ENCODE measurements around the gene NFASC.

The NFASC gene

DNA sequence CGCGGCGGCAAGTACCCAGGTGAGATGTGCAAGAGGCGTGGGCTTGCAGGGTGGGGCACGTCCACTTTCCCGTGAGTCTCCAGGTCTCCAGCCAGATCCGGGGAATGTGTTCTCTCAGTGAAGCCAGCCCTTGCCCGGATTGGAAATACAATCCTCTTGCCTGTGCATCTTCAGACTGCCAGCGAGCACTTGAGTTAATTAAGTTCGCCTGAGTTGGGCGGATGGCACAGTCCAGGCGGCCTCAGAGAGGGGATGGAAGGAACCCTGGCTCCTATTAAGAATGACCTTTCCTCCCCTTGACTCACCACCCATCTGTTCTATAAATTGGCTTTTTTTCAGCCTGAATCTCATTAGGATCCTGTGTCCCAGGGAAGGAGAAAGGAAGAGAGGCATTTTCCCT lies 139.0 kb downstream of the NFASC start:
- DNase-seq (ENCODE audit: low read depth in 2 of 2): no peak

DNA sequence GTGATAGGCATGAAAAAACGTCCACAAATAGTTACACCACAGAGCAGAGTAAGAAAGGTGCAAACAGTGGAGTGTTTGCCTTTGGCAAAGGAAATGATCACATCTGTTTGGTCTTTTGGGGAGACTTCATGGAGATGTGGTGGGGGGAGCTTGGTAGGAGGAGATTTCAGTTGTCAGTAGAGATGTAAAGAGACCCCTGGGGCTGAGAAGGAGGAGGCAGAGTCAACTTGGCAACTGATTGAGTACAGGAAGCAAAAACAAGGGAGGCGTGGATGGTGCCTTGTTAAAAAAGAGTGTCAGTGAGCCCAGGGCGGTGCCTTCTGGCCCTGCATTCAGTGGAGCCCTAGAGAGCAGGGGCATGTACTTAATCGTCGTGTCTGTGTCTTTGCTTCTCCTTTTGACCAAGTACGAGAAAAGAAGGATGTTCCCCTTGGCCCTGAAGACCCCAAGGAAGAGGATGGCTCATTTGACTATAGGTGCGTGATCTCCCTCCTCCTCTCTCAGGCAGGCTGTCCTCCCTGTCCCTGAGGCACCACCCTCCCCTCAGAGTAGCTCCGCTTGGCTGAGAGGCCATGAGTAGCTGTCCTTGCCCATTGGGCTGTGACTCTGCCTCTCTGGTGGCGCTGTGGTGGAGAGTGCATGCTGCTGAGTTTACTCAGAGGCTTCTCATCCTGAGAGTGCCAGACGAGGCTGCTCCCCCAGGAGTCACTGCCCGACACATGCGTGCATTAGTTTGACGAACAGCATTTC lies 141.9 kb downstream of the NFASC start:
- DNase-seq (ENCODE audit: low read depth in 2 of 2): no peak

DNA sequence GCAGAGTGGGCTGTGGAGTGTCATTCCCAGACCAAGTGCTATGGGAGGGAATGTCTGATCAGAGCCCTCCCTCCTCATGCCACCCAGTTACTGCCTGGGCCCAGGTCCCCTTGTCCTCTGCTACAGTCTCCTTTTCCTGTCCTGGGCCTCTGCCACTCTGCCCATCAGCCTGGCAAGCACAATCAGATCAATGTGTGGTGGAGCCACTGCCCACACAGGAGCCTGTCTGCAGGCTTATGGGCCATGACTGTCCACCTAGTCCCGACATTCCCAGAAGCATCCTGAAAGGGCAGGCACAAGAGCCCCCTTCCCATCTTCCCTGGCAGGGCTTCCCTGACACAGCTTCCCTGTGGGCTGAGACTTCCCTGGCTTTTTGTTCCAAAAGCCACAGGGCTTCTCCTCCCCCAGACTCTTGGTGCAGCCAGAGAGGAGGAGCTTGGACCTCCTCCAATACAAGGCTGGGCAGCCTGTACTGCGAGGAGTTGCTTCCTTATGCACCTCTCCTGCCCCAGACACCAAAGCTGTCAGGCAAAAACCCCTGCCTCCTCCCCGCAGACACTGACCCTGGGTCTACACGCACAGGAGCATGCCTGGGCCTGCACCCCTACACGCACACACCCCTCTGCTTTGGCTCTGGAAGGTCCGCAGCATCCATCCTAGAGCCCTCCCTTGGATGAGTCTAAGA lies 143.2 kb downstream of the NFASC start:
- no peak for DNase-seq (ENCODE audit: low read depth in 2 of 2)

DNA sequence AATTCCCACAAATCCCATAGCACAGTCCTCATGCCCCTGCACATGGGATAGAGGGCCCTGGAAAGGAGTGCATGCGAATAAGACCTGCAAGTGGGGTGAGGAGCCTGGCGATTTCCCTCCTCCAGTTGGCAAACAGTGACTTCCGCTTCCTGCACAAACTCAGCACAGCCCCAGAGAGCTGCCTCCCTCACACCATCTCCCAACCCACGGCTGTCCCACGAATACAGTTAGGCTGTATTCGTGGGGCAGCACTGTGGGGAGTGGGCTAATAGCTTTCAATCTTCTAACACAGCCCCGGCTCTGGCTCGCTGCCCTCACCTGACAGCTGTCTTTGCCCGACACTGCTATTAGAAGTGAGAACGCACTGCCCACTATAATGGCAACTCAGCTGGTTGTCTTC lies 144.1 kb downstream of the NFASC start:
- DNase-seq (ENCODE audit: low read depth in 2 of 2): no peak

DNA sequence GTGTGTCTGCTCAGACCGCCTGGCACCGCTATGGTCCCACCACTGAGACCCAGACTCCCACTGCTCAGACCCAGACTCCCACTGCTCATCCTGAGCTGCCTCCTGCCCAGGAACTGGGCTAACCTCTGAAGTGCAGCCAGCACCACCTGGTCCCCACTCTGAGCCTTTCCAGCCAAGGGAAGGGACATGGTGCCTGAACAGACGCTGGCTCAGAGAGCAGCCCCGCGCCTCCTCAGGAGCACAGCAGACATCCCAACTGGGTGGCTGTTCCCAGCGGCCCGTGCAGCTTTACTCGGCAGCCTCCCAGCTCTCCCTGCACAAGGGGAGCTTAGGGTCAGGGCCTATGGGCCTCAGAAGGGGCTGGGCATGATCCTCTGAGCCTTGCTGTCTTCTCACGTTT lies 144.6 kb downstream of the NFASC start:
- DNase-seq (ENCODE audit: low read depth in 2 of 2): no peak

DNA sequence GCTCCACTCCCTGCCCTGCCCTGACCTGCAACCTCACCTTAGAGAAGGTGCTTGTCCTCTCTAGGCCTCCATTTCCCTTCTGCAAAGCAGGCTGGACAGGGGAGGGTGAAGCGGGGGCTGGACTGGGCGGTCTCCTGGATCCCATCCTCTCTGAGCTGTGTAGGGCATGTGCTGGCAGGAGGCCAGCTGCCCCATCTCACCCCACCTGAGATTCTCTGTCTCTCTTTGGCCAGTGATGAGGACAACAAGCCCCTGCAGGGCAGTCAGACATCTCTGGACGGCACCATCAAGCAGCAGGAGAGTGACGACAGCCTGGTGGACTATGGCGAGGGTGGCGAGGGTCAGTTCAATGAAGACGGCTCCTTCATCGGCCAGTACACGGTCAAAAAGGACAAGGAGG lies 145.4 kb downstream of the NFASC start:
- DNase-seq (ENCODE audit: low read depth in 2 of 2): no peak

DNA sequence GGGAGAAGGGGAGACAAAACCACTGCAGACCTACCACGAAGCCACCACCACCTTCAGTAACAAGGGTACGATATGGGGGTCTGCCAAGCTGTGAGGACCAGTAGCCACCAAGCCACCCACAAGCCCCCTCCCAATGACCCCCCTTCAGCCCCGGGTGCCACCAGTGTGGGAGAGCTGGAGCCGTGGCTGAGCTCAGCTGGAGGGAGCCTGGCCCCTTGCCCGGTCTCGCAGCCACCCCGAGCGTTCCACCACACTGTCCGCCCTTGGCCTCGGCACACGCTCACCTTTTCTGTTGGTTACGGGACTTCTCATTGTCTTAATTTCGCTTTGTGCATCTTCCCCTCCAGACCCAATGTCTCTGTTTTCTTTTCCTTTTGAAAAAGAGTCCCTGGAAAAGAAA lies 145.9 kb downstream of the NFASC start:
- no peak for DNase-seq (ENCODE audit: low read depth in 2 of 2)

DNA sequence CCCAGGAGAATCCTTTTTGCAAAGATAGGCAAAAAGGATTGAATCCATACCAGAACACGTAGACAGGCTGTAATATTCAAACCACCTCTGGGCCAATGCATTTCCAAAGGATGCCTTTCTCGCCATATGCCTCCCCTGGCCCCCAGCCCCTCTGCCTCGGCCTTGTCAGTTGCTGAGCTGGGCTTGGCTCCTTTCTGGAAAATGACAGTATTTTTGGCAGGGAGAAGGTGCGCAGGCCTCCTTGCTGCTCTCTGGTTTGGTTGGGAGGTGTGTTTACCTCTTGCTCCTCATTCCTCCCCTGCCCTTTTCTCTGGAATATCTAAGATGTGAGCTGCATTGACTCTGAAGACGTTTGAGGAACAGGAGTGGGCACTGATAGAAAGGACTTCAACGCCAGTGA lies 146.3 kb downstream of the NFASC start:
- DNase-seq (ENCODE audit: low read depth in 2 of 2): no peak

DNA sequence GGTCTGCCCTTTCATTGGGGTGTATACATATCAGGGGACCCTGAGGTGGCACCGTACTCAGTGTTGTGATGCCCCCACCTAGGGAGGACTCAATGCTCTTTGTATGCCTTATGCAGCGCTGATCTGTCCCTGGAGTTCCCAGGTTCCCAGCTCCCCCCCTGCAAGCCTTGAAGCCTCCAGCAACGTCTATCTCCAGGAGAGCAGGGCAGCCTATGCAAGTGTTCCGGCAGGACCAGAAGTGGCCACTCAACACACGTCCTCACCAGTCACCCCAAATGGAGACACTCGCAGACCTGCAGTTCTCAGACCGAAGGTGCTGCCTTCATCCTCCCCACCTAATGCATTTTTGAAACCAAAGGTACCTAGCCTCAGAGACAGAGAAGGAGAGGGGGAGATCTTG lies 147.1 kb downstream of the NFASC start:
- DNase-seq (ENCODE audit: low read depth in 2 of 2): no peak

DNA sequence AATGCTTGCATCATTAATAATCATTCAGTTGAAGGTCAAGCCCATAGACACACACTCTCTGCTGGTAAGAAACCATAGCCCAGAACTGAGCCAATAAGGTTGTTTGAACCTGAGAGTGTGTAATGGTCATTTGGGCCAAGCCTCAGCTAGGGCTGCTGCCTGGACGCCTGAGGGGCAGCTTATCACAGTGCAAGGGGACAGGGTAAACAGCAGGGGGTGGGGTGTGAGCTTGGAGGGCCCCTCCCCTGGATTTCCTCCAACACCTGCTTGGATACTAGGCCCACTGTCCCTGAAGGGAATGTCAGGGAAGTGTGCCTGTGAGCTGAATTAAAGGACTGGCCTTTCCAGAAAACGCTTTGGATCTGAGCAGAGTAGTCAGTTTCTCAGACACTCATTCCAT lies 147.7 kb downstream of the NFASC start:
- DNase-seq (ENCODE audit: low read depth in 2 of 2): no peak

DNA sequence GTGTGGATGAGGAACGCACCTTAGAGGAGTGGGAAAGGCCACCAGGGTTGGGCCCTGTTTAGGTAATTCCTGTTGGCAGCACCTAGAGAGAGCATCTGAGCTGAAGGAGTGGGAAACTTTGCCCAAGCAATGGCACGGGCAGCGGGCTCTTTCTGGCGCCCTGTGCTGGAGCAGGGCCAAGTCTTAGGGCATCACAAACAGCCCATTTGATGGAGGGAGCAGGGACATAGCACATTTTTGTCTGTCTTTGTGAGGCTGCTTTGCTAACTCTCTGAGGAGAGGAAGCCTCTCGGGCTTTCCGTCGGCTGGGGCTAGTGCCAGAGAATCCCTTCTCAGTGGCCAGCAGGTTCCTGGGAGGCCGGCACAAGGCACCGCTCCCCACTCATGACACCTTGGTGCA lies 149.8 kb downstream of the NFASC start:
- DNase-seq (ENCODE audit: low read depth in 2 of 2): no peak

DNA sequence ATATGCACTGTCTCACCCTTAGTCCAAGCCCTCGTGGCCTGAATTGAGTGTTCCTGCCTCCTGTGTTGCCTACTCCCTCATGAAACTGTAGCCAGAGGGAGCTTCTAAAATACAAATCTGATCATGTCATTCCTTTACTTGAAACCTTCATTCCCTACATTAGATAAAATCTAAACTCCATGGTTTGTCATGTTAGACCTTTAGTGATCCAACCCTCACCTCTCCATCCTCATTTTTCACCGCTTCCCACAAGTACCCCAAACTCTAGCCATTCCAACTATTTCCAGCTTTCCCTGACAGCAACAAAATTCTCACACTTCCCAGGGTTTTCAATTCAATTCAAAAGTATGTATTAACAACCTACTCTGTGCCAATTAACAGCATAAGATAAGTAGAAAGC lies 154.0 kb downstream of the NFASC start:
- no peak for DNase-seq (ENCODE audit: low read depth in 2 of 2)

DNA sequence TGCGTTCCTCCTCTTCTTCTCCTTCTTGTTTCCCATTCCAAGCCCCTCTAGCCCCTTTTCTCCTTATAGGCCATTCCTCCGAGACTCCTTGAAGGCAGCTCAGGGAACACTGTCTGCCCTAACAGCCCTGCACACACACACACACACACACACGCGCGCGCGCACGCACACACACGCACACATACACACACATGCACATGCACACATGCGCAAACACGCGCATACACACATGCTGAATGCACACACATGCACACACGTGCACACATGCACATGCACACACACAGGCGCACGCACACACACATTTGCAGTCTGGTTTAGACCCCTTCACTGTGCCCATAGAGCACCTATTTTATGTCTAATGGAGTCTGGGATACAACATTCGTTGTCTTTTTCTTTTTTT lies 154.6 kb downstream of the NFASC start:
- no peak for DNase-seq (ENCODE audit: low read depth in 2 of 2)

DNA sequence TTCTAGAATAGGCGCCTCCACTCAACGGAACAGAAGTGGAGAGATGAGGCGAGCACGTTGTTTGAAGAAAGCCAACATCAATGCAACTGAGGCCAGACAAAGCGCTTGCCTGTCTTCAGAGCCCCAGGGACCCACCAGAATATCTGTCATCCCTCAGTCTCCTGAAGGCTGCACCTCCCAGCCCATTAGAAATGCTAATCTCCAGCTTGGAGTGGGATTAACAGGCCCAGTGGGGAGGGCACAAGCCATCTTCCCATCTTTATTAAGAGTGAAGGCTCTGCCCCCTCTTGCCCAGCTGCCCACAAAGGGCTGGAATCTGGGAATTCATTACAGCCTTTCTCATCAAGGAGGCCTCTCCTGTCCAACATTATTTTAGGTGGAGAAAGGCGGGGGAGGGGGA lies 155.5 kb downstream of the NFASC start:
- no peak for DNase-seq (ENCODE audit: low read depth in 2 of 2)

DNA sequence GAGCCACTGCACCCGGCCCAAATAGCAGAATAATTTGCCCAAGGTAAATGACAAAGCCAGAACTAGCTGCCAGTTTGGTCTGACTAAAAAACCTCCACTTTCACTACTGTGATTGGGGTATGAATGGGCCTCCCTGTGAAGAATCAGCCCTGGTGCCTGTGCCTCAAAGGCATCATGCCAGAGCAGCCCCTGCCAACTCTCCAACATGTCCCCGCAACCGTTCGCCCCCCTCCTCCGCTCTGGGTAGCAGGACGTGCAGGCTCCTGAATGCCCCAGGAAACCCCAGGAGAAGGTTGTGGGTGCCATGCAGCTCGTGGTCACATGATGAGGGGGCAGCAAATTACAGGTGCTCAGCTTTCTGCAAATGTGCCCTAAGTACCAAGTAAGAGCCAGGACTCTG lies 157.7 kb downstream of the NFASC start:
- DNase-seq (ENCODE audit: low read depth in 2 of 2): no peak

DNA sequence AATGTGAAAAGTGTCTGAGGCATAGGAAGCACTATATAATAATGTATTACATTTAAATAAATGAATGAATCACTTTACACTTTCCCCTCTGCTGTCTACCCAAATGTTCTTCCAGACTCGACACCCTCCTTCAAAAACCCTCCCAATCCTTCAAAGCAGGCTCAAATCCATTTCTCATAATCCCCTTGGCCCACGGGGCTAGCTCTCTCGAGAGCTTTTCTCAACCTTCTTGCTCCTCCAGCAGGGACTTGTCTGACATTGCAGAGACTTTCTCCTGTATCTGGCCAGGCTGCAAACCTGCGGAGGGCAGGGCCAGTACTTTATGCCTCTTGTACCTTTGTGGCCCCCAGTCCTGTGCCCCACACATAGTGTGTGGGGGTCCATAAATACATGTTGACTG lies 158.3 kb downstream of the NFASC start:
- no peak for DNase-seq (ENCODE audit: low read depth in 2 of 2)

DNA sequence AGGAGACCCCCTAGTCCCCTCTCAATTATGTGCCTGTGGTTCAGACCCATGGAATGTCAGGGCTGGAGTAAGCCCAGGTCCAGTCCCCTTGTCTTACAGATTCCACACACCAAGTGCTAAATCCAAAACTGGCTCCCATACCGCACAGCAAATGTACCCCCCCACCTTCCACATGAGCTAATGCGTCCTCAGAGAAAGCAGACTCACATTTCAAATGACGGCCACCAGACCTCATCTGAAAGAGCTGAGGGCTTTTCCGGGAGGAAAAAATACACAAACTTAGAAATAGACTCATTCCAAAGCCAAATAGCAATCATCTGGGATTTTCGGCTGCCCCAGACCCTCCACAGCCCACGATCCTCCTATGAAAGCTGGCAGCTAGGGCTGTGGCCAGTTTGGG lies 159.6 kb downstream of the NFASC start:
- no peak for DNase-seq (ENCODE audit: low read depth in 2 of 2)

DNA sequence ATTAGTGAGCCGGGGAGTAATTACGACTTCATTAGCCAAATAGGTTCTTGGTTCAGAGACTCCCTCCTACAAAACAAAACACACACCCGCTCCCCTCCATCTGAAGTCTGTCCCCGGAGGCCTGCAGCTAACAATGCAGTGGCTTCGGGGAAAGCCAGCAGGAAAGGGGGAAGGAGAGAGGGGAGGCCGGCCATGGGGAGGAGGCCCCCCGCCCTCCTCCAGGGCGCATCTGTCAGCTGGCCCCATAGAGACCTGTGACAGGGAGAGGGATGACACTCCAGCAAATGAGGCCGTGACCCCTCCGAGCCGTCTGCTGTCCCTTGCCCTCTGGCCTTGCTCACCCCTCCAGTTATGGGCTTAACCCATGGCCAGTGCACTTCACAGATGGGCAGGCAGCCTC lies 160.2 kb downstream of the NFASC start:
- DNase-seq (ENCODE audit: low read depth in 2 of 2): no peak

DNA sequence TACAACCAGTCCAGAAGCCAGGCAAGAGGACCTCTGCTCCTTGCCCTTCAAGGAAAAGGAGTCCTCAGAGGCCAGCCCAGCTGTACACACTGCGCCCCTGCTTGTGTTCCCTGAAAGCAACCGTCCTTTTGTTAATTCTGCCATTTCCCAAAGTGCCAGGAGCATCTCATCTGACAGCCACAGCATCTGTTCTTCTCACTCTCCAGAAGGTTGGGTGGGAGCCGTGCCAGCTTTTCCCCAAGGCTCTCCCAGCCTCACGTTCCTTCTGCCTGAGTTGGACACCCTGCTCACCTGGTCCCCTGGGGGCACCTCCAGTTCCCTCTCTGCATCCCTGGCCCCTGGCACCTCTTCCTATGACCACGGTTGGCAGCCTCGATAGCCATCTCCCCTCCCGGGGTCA lies 161.8 kb downstream of the NFASC start:
- DNase-seq (ENCODE audit: low read depth in 2 of 2): no peak

DNA sequence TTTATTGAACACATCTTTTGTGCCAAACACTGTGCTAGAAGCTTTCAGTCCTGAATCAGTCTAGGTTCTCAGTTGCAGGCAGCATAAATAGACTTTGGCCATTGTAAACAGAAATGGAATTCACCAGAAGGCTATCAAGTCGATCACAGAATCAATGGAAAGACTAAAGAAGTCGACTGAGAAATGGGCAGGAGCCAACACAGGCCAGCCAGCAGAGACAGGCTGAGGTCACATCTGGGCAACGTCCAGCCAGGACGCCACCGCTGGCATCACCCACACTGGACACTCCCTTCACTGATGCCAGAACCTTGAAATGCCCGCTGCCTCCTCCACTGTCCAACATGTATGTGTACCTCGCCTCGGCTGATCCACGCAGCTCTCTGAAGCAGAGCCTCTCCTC lies 166.9 kb downstream of the NFASC start:
- DNase-seq (ENCODE audit: low read depth in 2 of 2): no peak

DNA sequence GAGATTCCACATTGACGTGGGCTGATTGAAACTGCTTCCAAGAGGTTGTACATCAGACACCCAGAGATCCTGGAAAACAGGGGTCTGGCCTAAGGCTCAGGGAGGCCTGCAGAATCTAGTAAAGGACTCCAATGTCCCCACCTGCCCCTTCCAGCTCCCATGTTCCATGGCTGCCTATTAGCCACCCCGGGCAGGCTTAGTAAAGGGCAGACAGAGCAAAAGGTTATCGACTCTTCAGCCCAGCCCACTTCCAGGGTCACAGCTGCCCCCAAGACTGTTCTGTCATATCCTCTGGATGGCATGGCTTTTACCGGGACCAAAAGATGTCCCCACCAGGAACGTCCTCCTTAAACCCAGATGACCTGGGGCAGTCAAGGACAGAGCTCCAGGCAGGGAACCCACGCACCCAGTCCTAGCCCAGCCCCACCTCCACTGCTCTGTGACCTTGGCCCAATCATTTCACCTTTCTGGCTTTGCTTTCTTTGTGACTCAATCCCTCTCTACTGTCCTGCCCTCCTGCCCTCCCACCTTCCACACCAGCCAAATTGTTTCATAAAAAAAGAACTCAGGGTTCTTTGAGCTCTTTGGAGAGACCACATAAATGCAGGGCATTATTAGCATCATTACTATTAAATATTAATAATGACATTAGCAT lies 167.6 kb downstream of the NFASC start:
- DNase-seq (ENCODE audit: low read depth in 2 of 2): no peak

DNA sequence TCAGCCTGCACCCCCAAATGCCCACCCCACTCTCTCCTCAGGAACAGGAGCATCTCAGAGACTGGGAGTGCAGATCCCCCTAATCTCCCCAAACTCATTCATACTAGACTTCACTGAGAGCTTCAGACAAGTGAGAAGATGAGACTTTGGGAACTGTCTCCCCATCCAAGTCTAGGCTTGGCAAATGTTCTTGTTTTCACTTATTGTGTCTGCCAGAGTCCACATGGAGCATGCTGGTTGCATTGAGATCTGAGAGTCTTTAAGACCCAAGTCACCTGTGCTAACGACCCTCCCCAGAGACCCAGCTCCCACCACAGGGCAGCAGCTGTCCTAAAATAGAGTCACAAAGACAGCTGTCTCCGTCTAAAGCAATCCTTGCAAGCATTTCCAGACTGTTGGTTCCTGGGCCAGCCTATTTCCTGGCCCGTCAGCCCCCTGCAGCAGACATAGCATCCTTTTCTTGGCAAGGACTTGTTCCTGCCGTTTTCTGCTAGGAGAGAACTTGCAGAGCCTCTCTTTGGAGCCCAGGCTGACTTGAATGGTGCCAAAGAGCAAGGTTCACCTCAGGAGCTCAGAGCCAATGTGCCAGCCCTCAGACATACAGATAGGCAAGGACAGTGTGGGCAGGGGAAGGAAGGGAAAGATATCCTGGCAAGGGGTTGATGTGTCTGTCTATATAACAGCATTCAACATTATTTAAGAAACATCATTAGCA lies 170.5 kb downstream of the NFASC start:
- DNase-seq (ENCODE audit: low read depth in 2 of 2): no peak

All from stimulated activated CD4-positive, alpha-beta T cell treated with anti-CD3 and anti-CD28 coated beads, Interleukin-12 subunit alpha, Interleukin-12 subunit beta, amount 100 ng/mL, for 24 hours (primary cell).